ENCODE data around the gene DGKB.

DGKB gene

GRCh38 chr7:14380881-14381280, 521.7 kb downstream of the DGKB start:
- DNase-seq (ENCODE audit: low spot score): no peak

GRCh38 chr7:14377646-14378266, 524.8 kb downstream of the DGKB start:
- no peak for DNase-seq (ENCODE audit: low spot score)

DNA sequence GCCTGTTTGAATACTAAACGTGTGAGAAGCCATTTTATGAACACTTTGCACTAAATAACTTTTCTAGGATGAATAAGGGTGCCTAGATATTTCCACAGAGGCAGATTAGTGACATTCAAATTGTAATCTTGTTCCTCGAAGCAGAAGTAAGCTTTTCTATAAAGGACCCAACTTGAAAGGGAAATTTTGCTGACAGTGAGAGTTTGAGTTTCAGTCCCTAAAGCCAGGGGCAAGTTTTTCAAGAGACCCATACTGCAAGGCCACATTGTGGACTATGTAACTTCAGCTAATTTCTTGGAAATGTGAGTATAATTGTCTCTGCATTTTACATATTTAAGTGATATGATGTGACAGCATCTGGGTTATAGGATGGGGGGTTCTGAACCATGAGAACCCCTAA, 525.8 kb downstream of the DGKB start:
- DNase-seq (ENCODE audit: low spot score): no peak

DNA sequence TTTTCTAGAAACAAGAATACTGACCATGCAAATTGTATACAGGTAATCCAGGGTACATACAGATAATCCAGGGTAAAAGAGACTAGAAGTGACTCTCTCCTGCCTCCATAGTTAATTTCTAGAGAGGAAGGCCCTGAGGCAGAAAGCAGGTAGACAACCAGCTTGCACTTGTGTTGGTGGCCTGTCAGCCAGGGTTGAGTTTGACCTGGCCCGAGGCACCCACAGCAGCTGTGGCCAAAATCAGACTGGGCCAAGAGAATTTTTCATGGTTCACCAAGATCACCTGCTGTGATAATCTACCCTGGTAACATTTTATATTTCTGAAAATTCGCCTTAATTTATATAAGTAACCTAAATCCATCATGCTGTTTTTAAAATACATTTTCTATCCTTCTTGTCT, 526.6 kb downstream of the DGKB start:
- DNase-seq (ENCODE audit: low spot score): no peak

- no peak for DNase-seq (ENCODE audit: low spot score)
Observed at GRCh38 chr7:14374336-14374735, 528.2 kb downstream of the DGKB start.

GRCh38 chr7:14368285-14368684, 534.3 kb downstream of the DGKB start:
- no peak for DNase-seq (ENCODE audit: low spot score)

DNA sequence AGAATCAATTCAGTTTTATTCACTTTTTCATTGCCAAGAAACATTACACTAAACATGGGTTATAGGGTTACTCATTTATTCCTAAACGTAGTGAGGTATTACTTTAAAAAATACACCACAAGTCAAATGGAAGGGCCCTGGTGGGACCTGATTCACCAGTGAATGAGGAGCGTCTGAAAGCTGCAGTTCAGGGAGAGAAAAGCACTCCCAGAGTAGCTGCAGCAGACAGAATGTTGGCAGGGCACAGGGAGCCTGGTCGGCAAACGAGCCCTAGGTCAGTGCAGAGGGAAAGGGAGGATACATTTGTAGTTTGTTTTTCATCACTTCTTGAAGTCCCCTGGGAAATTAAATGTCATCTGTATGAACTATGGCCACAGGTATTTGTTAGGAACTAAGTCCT, 551.4 kb downstream of the DGKB start:
- DNase-seq (ENCODE audit: low spot score): no peak

GRCh38 chr7:14341200-14341775, 561.3 kb downstream of the DGKB start:
- DNase-seq (ENCODE audit: low spot score): no peak

DNA sequence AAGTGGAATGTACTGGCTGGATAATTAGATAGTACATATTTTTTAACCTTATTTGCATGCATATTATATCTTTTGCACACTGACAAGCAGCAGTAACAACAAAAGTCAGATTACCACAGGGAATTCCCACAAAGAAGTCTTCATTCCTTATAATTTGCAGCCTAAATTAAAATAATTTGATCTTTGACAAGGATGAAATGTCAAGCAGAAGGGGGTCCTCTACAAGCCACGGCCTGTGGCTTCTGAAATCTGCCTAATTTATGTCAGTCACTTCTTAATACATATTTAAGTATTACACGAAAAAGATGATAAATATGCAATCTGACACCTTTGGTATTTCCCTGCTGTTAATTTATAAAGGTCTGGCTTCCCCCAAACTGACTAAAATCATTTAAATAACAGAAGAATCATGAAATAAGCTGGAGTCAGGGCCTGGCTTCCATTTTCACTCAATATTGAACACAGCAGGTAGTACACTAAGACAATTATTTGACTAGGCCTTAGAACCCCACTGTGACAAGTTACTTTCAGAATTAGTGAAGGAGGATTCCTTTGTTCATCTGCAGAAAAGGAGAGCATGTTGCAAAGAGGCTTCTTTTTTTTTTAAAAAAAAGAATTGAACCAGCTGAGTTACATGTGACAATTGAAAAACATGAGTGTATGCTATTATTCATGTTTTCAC, 562.0 kb downstream of the DGKB start:
- DNase-seq (ENCODE audit: low spot score): no peak

GRCh38 chr7:14339861-14340260, 562.7 kb downstream of the DGKB start:
- DNase-seq (ENCODE audit: low spot score): no peak

DNA sequence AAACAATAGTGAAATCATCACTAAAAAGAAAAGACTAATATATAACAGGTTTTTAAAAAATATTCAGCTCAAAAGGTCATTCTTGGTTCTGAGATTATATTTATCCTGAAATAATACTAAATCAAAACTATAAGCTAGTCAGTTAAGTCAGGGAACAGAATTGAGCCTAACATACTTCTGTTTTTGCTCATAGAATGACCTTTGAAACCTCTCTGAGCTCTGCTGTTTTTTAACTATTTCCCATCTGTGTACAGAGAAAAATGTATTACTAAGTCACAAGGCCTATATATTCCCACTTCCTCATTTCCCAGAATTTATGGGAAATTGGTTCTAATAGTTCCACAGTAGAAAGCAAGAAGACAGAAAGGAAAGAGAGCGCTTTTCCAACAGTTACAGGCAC, 566.3 kb downstream of the DGKB start:
- DNase-seq (ENCODE audit: low spot score): no peak

DNA sequence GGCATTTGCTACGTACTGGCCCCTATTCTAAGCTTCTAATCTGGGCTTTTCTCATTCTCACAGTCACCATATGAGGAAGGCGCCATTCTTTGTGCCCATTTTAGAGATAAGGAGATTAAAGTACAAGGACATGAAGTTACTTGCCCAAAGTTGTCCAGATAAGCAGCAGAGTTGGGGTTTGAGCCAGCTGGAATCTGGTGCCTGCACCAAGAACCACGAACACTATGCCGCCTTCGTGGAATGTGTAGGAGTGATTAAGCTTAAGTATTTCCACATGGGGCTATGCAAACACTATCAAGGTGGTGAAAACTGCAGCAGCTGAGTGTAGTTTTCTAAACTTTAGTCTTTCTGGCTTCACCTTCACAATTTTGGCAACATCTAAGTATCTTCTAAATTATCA, 570.4 kb downstream of the DGKB start:
- DNase-seq (ENCODE audit: low spot score): no peak

GRCh38 chr7:14324767-14325166, 577.8 kb downstream of the DGKB start:
- DNase-seq (ENCODE audit: low spot score): no peak

- DNase-seq (ENCODE audit: low spot score): no peak
Observed at GRCh38 chr7:14322724-14323123, 579.8 kb downstream of the DGKB start.

DNA sequence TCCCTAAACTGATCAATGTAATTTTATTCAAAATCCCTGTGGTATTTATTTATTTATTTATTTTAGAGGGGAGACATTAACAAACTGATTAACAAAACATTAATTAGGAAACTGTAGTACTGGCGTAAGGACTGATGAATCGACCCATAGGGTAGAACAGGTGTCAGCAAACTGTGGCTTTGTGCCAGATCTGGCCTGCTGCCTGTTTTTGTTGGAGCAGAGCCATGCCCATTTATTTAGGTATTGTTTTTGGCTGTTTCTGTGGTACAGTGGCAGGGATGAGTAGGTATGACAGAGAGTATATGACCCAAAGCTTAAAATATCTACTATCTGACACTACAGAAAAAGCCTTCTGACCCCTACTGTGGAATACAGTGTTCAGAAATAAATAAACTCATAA, 580.6 kb downstream of the DGKB start:
- no peak for DNase-seq (ENCODE audit: low spot score)

GRCh38 chr7:14309432-14309831, 593.1 kb downstream of the DGKB start:
- DNase-seq (ENCODE audit: low spot score): no peak

- no peak for DNase-seq (ENCODE audit: low spot score)
Observed at GRCh38 chr7:14305233-14305866, 597.2 kb downstream of the DGKB start.

DNA sequence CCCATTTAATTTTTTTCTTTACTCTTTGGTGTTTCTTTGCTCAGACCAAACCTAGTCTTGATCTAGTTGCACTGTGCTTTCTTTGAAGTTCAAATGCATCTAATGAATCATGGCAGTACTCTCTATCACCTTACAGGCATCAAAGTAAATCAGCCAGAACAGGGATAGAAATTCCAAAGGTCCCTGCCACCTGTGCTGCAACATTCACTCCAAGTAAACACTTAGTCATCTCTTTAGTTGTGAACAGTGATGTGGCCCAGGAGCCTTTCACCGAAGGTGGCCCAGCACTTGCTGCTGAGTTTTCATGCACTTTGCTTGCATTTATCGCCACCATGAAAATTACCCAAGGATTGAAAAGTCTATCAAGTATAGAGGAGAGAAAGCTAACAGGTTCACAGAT, 599.0 kb downstream of the DGKB start:
- no peak for DNase-seq (ENCODE audit: low spot score)

GRCh38 chr7:14294637-14295036, 607.9 kb downstream of the DGKB start:
- peak; percentile 42 for DNase-seq (ENCODE audit: low spot score)

GRCh38 chr7:14293434-14293833, 609.1 kb downstream of the DGKB start:
- no peak for DNase-seq (ENCODE audit: low spot score)

DNA sequence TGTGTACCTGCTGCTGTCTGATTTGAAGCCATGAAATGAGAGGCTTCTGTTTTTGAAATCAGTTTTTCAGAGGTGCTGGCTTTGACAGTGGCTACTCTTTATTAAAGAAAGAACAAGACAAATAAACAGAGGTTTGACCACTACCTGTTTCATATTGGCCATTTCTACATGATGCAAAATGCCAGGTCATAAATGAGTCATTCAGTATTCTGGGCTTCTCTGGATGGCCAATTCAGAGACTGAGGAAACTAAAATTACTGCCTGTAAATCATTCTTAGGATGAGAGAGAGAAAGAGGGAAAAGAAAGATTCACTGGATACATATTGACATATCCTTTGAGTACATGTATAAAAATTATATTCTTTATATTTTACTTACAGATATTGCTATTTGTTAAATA, 609.8 kb downstream of the DGKB start:
- DNase-seq (ENCODE audit: low spot score): no peak

DNA sequence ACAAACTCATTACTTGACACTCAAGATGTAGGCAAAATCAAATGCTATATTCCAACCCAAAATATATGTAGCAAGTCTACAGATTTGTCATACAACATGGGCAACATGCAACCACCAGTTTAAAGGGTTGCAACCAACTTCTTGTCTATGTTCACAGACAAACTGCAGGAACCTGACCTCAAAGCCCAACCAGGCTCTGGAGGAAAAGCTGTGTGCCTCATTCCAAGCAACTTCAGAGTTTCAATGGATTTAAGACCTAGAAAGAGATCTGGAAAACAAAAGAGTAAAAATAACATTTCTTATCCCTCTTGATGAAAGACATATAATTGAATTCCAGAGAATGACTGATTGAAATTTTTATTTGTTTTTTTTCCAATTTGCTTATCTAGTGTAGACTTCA, 612.6 kb downstream of the DGKB start:
- no peak for DNase-seq (ENCODE audit: low spot score)

- no peak for DNase-seq (ENCODE audit: low spot score)
Observed at GRCh38 chr7:14288701-14289100, 613.9 kb downstream of the DGKB start.

Measured in COLO829 (cell line).